NCI-H774 (cell line): ENCODE results near the gene NAT8L.
"Not testable (repeated sequence)": the region's sequence is repeated elsewhere in the genome, so short reads cannot be mapped to it uniquely, and the experiment has no call there.

ENCODE experiments used
- DNase-seq: peaks from one replicate; lab custom pipeline; 2025; lab: John Stamatoyannopoulos, UW

NAT8L gene

GRCh38 chr4:2059046-2059725 lies at the start of gene NAT8L:
Gene NAT8L (plus strand): TSS chr4:2059327. CDS start chr4:2059512, 185 bp downstream.
- peak; percentile 14 for DNase-seq

GRCh38 chr4:2009651-2010233 lies 49.4 kb upstream of the NAT8L start:
- DNase-seq, result peak; percentile 11

- DNase-seq, result no peak
Observed at GRCh38 chr4:2011583-2011982, 47.5 kb upstream of the NAT8L start.

- no peak for DNase-seq
Observed at GRCh38 chr4:2015008-2015407, 44.1 kb upstream of the NAT8L start.

- not testable (repeated sequence) for DNase-seq
Observed at GRCh38 chr4:2021358-2022018, 37.6 kb upstream of the NAT8L start.

GRCh38 chr4:2024683-2025082 lies 34.4 kb upstream of the NAT8L start:
- no peak for DNase-seq

- DNase-seq, result no peak
Observed at GRCh38 chr4:2025817-2026216, 33.3 kb upstream of the NAT8L start.

- DNase-seq, result not testable (repeated sequence)
Observed at GRCh38 chr4:2027120-2027519, 32.0 kb upstream of the NAT8L start.

- not testable (repeated sequence) for DNase-seq
Observed at GRCh38 chr4:2031161-2031560, 28.0 kb upstream of the NAT8L start.

GRCh38 chr4:2036327-2036726 lies 22.8 kb upstream of the NAT8L start:
- DNase-seq, result no peak

GRCh38 chr4:2036866-2037265 lies 22.3 kb upstream of the NAT8L start:
- no peak for DNase-seq

GRCh38 chr4:2040391-2041238 lies 18.5 kb upstream of the NAT8L start:
- DNase-seq, result no peak

GRCh38 chr4:2041239-2042130 lies 17.6 kb upstream of the NAT8L start:
- DNase-seq, result peak; percentile 80

- no peak for DNase-seq
Observed at GRCh38 chr4:2042204-2042946, 16.8 kb upstream of the NAT8L start.

GRCh38 chr4:2042947-2043395 lies 16.2 kb upstream of the NAT8L start:
- no peak for DNase-seq

- no peak for DNase-seq
Observed at GRCh38 chr4:2043396-2044118, 15.6 kb upstream of the NAT8L start.

GRCh38 chr4:2044119-2044485 lies 15.0 kb upstream of the NAT8L start:
- no peak for DNase-seq

GRCh38 chr4:2044542-2045517 lies 14.3 kb upstream of the NAT8L start:
- no peak for DNase-seq

- no peak for DNase-seq
Observed at GRCh38 chr4:2045518-2045951, 13.6 kb upstream of the NAT8L start.
